Naive B cell (primary cell): Measurements from ENCODE around the gene CD200R1L. TPM values are rescaled to one million over a fixed set of nuclear protein-coding genes. Genes with fewer than 3 reads are reported as not detected.
A peak's percentile ranks its signal among the peaks of the same experiment; 100 is the strongest.

Experiments used
- ATAC-seq, 2 donors: fragments of 150-1000 bp; cut with Tn5 transposase; 2 replicates each; pipeline ENCODE4 v1.10.0; 2021; ENCODE audit warnings: low read depth in 2 of 2, mild to moderate bottlenecking in 2 of 2, moderate library complexity in 2 of 2
- DNase-seq: peaks from one replicate; pipeline ENCODE4 v3.0.0; 2022
- H3K27ac Mint-ChIP-seq, 6 donors: one replicate each; pipeline ENCODE4 v1.8.0; 2020 to 2022; ENCODE audit warnings: mild to moderate bottlenecking in 6 of 6, mixed read lengths in 6 of 6, moderate library complexity in 5 of 6, inconsistent platforms in 2 of 6
- H3K27me3 Mint-ChIP-seq, 3 donors: one replicate each; pipeline ENCODE4 v1.8.0; 2021 to 2022; ENCODE audit warnings: mixed read lengths in 3 of 3, mild to moderate bottlenecking in 1 of 3
- H3K36me3 Mint-ChIP-seq, 2 donors: one replicate each; pipeline ENCODE4 v1.8.0; 2020 to 2022; ENCODE audit warnings: mixed read lengths in 2 of 2, inconsistent platforms in 1 of 2, mild to moderate bottlenecking in 1 of 2
- H3K4me1 Mint-ChIP-seq, 3 donors: one replicate each; pipeline ENCODE4 v1.8.0; 2020 to 2022; ENCODE audit warnings: mixed read lengths in 3 of 3, inconsistent platforms in 1 of 3, mild to moderate bottlenecking in 1 of 3, moderate library complexity in 1 of 3
- H3K4me3 Mint-ChIP-seq, 8 donors: one replicate each; pipeline ENCODE4 v1.8.0; 2020 to 2022; ENCODE audit warnings: mild to moderate bottlenecking in 8 of 8, mixed read lengths in 8 of 8, moderate library complexity in 8 of 8, inconsistent platforms in 2 of 8
- H3K9me3 Mint-ChIP-seq, 7 donors: one replicate each; pipeline ENCODE4 v1.8.0; 2020 to 2022; ENCODE audit warnings: mixed read lengths in 7 of 7, mild to moderate bottlenecking in 5 of 7, inconsistent platforms in 2 of 7, moderate library complexity in 1 of 7
- polyA plus RNA-seq, 6 donors: library from polyadenylated mRNA; unstranded; fragments of 300-500 nt; fragmentation: Illumina TruSeq; gene quantifications; one replicate each; pipeline ENCODE4 v1.2.3, GENCODE V29; 2021; ENCODE audit warnings: low read depth in 6 of 6

The CD200R1L gene
- polyA plus RNA-seq, 6 donors from 2014 or later = not detected

GRCh38 chr3:112779011-112779410, 67.7 kb downstream of the CD200R1L start:
- Mint-ChIP-seq H3K4me3 (no peak overlapping the region), H3K27me3 (no peaks in the 10 kb centered on the region), H3K36me3 (no peaks in the 10 kb centered on the region), H3K9me3 (peaks cover 0 to 3% (median 0%) of the 10 kb centered on the region in 7 donors), H3K27ac (peak overlapping the region in 2 of 6 donors; percentile 16 to 37), H3K4me1 (peaks cover 17 to 24% (median 19%) of the 10 kb centered on the region in 3 donors)
- no peak for DNase-seq
- no peak for ATAC-seq

- H3K4me1 Mint-ChIP-seq = peaks cover 20 to 27% (median 22%) of the 10 kb centered on the region in 3 donors
- no peak for ATAC-seq
- DNase-seq = no peak
Measured at GRCh38 chr3:112778353-112778948, 68.2 kb downstream of the CD200R1L start.

GRCh38 chr3:112777811-112778210, 68.9 kb downstream of the CD200R1L start:
- no peaks in the 10 kb centered on the region for H3K36me3 Mint-ChIP-seq
- H3K27ac Mint-ChIP-seq = no peak overlapping the region
- no peak for DNase-seq
- peak overlapping the region in 1 of 8 donors; percentile 5 for H3K4me3 Mint-ChIP-seq
- no peaks in the 10 kb centered on the region for H3K27me3 Mint-ChIP-seq
- H3K4me1 Mint-ChIP-seq = peaks cover 20 to 27% (median 22%) of the 10 kb centered on the region in 3 donors
- ATAC-seq = no peak
- peaks cover 0 to 3% (median 0%) of the 10 kb centered on the region in 7 donors for H3K9me3 Mint-ChIP-seq

More at GRCh38 chr3:112778353-112778948, 68.2 kb downstream of the CD200R1L start:
- peak overlapping the region in 1 of 6 donors; percentile 34 for H3K27ac Mint-ChIP-seq
- peaks cover 0 to 3% (median 0%) of the 10 kb centered on the region in 7 donors for H3K9me3 Mint-ChIP-seq
- H3K4me3 Mint-ChIP-seq = no peak overlapping the region
- no peaks in the 10 kb centered on the region for H3K27me3 Mint-ChIP-seq
- no peaks in the 10 kb centered on the region for H3K36me3 Mint-ChIP-seq

GRCh38 chr3:112776836-112777235, 69.8 kb downstream of the CD200R1L start:
- DNase-seq = no peak
- H3K4me3 Mint-ChIP-seq = peak overlapping the region in 1 of 8 donors; percentile 21
- H3K36me3 Mint-ChIP-seq = no peaks in the 10 kb centered on the region
- peaks cover 25 to 27% (median 26%) of the 10 kb centered on the region in 3 donors for H3K4me1 Mint-ChIP-seq
- peak overlapping the region in 1 of 6 donors; percentile 59 for H3K27ac Mint-ChIP-seq
- H3K9me3 Mint-ChIP-seq = peaks cover 0 to 3% (median 0%) of the 10 kb centered on the region in 7 donors
- no peaks in the 10 kb centered on the region for H3K27me3 Mint-ChIP-seq
- no peak for ATAC-seq

GRCh38 chr3:112776000-112776399, 70.7 kb downstream of the CD200R1L start:
- H3K9me3 Mint-ChIP-seq = peaks cover 0 to 3% (median 0%) of the 10 kb centered on the region in 7 donors
- no peak for DNase-seq
- peak overlapping the region in 2 of 6 donors; percentile 29 to 44 for H3K27ac Mint-ChIP-seq
- H3K36me3 Mint-ChIP-seq = no peaks in the 10 kb centered on the region
- no peak overlapping the region for H3K4me3 Mint-ChIP-seq
- H3K27me3 Mint-ChIP-seq = no peaks in the 10 kb centered on the region
- ATAC-seq = peak; percentile 40 to 58
- H3K4me1 Mint-ChIP-seq = peaks cover 25 to 27% (median 26%) of the 10 kb centered on the region in 3 donors

GRCh38 chr3:112775011-112775742, 71.5 kb downstream of the CD200R1L start:
- peaks cover 25 to 26% (median 26%) of the 10 kb centered on the region in 3 donors for H3K4me1 Mint-ChIP-seq
- H3K4me3 Mint-ChIP-seq = no peak overlapping the region

GRCh38 chr3:112774293-112774926, 72.3 kb downstream of the CD200R1L start:
- H3K36me3 Mint-ChIP-seq = no peaks in the 10 kb centered on the region
- no peak for ATAC-seq
- H3K4me3 Mint-ChIP-seq = no peak overlapping the region
- H3K9me3 Mint-ChIP-seq = peaks cover 0 to 3% (median 0%) of the 10 kb centered on the region in 7 donors
- peaks cover 23 to 26% (median 25%) of the 10 kb centered on the region in 3 donors for H3K4me1 Mint-ChIP-seq
- DNase-seq = no peak
- H3K27ac Mint-ChIP-seq = peak overlapping the region in 2 of 6 donors; percentile 22 to 69
- H3K27me3 Mint-ChIP-seq = no peaks in the 10 kb centered on the region

More at GRCh38 chr3:112775011-112775742, 71.5 kb downstream of the CD200R1L start:
- Mint-ChIP-seq H3K27me3 (no peaks in the 10 kb centered on the region), H3K36me3 (no peaks in the 10 kb centered on the region), H3K9me3 (peaks cover 0 to 3% (median 0%) of the 10 kb centered on the region in 7 donors), H3K27ac (peak overlapping the region in 2 of 6 donors; percentile 42 to 44)
- DNase-seq = no peak
- no peak for ATAC-seq

GRCh38 chr3:112773864-112774263, 72.8 kb downstream of the CD200R1L start:
- Mint-ChIP-seq H3K9me3 (peaks cover 0 to 3% (median 0%) of the 10 kb centered on the region in 7 donors), H3K4me1 (peaks cover 25 to 26% (median 26%) of the 10 kb centered on the region in 3 donors), H3K27ac (peak overlapping the region in 4 of 6 donors; percentile 18 to 84 (median 46)), H3K27me3 (no peaks in the 10 kb centered on the region), H3K4me3 (no peak overlapping the region), H3K36me3 (no peaks in the 10 kb centered on the region)
- DNase-seq = peak; percentile 12
- ATAC-seq = peak; percentile 78 to 82

- Mint-ChIP-seq H3K4me3 (no peak overlapping the region), H3K27ac (peak overlapping the region in 1 of 6 donors; percentile 59)
Measured at GRCh38 chr3:112770951-112771350, 75.7 kb downstream of the CD200R1L start.

GRCh38 chr3:112770032-112770626, 76.5 kb downstream of the CD200R1L start:
- H3K27ac Mint-ChIP-seq = no peak overlapping the region
- H3K4me1 Mint-ChIP-seq = peaks cover 25 to 38% (median 30%) of the 10 kb centered on the region in 3 donors
- no peak overlapping the region for H3K4me3 Mint-ChIP-seq
- no peak for ATAC-seq
- H3K27me3 Mint-ChIP-seq = no peaks in the 10 kb centered on the region
- H3K36me3 Mint-ChIP-seq = no peaks in the 10 kb centered on the region
- H3K9me3 Mint-ChIP-seq = no peaks in the 10 kb centered on the region
- DNase-seq = no peak

More at GRCh38 chr3:112770951-112771350, 75.7 kb downstream of the CD200R1L start:
- ATAC-seq = no peak
- H3K4me1 Mint-ChIP-seq = peaks cover 28 to 38% (median 33%) of the 10 kb centered on the region in 3 donors
- H3K36me3 Mint-ChIP-seq = no peaks in the 10 kb centered on the region
- no peaks in the 10 kb centered on the region for H3K9me3 Mint-ChIP-seq
- DNase-seq = no peak
- no peaks in the 10 kb centered on the region for H3K27me3 Mint-ChIP-seq

- Mint-ChIP-seq H3K27ac (no peak overlapping the region), H3K36me3 (no peaks in the 10 kb centered on the region), H3K27me3 (no peaks in the 10 kb centered on the region), H3K9me3 (no peaks in the 10 kb centered on the region), H3K4me3 (no peak overlapping the region), H3K4me1 (peaks cover 18 to 32% (median 29%) of the 10 kb centered on the region in 3 donors)
- DNase-seq (no peak), ATAC-seq (no peak)
Measured at GRCh38 chr3:112769286-112769978, 77.2 kb downstream of the CD200R1L start.

GRCh38 chr3:112767777-112768176, 78.9 kb downstream of the CD200R1L start:
- Mint-ChIP-seq H3K36me3 (no peaks in the 10 kb centered on the region), H3K27ac (peak overlapping the region in 2 of 6 donors; percentile 9 to 52), H3K27me3 (no peaks in the 10 kb centered on the region), H3K9me3 (no peaks in the 10 kb centered on the region), H3K4me1 (peaks cover 11 to 25% (median 21%) of the 10 kb centered on the region in 3 donors), H3K4me3 (peak overlapping the region in 2 of 8 donors; percentile 23 to 74)
- no peak for DNase-seq
- no peak for ATAC-seq
